Skin epidermis (tissue), 12 donors: ENCODE measurements around the gene PDE8A.

Source experiments
- H3K27ac ChIP-seq, 21 experiments: fragments of 200-600 bp; sonication (generic) in 11 of 21; one replicate each; pipeline ENCODE4 v1.5.0; 2020; ENCODE audit warnings: mild to moderate bottlenecking in 3 of 21, inconsistent platforms in 2 of 21, moderate library complexity in 2 of 21
- H3K4me3 ChIP-seq, 7 experiments: fragments of 200-600 bp; sonication (generic) in 2 of 7; one replicate each; pipeline ENCODE4 v1.5.0; 2020; ENCODE audit warnings: inconsistent platforms in 2 of 7, mild to moderate bottlenecking in 2 of 7, moderate library complexity in 1 of 7

The PDE8A gene

DNA sequence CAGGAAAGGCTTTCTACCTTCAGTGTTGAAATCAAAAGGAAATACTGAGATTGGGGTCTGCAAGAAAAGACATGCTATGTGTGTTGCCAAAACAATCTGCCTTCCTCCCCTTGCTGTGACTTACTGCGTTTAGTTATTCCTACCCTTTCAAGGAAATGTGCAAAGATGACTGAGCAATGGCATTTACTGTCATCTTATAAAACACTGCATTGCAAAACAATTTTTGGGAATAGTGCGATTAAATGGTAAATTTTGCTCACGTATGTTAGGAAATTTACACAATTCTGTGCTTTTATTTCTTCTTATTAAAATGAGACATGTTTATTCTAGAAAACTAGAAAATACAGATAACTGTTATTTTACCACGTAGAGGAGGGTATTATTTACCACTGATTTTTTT lies 45.8 kb downstream of the PDE8A start:
- peak overlapping the region in 2 of 21 experiments; percentile 3 to 72 for H3K27ac ChIP-seq
- H3K4me3 ChIP-seq, result no peak overlapping the region

DNA sequence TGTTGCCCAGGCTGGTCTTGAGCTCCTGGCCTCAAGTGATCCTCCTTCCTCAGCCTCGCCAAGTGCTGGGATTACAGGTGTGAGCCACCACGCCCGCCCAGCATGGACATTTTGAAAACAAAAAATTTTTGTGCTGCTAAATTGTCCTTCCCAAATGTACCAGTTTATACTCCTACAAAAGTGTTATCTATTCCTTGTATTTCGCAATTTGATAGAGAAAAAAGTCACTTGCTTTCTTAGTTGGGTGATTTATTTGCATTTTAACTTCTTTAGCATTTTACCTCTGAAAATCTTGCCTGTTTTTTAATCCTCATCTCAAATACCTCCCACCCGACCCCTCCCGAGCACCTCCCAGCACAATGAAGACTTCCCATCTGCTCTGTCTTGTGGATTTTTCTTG lies 46.8 kb downstream of the PDE8A start:
- Histone ChIP-seq H3K27ac (no peak overlapping the region), H3K4me3 (no peak overlapping the region)

DNA sequence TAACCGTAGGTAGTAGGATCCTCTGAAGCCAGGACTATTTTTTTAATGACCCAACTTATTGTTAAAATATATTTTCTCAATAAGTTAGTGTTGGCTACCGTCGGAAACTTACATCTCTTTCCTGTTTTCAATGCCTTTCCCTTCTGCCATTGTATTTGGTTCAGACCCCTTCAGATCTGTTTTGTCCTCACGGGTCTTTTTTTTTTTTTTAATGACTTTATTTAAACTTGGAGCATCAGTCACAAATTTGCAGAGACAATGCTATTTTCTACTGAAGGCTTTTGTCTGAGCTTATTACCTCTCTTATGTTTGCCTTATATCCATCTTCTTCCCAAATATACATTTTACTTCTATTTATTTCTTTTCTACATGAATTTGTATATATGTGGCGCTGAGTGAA lies 47.6 kb downstream of the PDE8A start:
- Histone ChIP-seq H3K4me3 (no peak overlapping the region), H3K27ac (no peak overlapping the region)

DNA sequence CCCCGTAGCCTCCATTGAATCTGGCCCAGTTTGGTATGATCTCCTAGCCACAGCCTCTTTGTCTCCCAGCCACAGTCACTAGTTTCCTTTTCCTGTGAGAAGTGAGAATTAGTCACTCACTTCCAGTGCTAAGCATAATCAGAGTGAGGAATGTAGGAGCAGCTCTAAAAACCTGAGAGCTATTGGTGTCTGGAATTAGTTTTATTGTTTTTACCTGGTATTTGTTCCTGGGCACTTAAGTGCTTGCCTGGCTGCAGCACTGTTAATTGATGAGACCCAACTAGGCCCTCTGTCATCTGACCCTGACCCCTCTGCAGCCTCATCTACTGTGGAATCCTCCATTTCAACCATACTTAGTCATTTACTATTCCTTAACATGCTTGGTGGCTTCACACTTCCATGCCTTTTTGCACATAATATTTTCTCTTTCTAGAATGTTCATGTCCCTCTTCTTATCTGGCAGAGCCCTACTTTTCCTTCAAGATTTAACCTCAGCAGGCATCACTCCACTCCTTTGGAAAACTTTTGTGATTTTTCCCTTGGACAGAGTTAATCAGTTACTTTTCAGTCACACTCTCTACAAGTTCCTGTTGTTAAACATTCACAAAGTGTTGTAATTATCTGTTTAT lies 48.8 kb downstream of the PDE8A start:
- peak overlapping the region in 5 of 21 experiments; percentile 0 to 75 (median 33) for H3K27ac ChIP-seq
- H3K4me3 ChIP-seq, result no peak overlapping the region

DNA sequence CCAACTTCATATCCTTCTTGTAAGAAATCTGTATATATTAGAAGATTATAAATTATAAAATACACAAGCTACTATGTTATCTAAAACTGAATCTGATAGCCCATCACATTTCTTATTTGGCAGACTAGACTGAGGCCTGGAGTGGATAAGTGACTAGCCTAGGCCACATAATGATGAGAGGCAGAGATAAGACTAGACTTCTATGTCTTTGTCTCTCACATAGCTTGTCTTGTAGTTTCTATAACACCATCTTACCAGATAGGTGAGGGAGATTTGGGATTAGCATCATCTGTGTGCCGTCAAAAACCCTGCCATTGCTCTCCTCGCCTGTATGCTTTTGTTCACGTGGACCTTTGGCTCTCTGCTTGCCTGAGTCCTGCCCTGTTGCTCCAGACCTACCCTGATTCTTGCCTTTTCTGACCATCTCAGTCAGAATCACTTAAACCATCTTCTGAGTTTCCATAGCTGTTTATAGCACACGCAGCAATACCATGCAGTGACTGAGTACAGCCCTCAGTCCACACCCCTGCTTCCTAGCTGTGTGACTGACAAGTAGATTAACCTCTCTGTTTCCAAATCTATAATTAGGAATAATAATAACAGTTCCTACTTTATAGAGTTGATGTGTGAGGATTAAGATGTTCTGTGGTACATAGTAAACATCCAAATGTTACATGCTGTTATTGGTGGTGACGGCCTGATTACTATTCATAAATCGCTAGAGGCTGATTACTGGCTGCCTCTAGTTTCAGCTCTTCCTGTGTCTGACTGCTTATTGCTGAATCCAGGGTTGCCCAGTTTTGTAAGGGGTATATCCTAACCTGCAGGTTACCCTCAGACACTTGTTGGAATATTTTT lies 49.7 kb downstream of the PDE8A start:
- peak overlapping the region in 9 of 21 experiments; percentile 0 to 54 (median 16) for H3K27ac ChIP-seq
- no peak overlapping the region for H3K4me3 ChIP-seq

DNA sequence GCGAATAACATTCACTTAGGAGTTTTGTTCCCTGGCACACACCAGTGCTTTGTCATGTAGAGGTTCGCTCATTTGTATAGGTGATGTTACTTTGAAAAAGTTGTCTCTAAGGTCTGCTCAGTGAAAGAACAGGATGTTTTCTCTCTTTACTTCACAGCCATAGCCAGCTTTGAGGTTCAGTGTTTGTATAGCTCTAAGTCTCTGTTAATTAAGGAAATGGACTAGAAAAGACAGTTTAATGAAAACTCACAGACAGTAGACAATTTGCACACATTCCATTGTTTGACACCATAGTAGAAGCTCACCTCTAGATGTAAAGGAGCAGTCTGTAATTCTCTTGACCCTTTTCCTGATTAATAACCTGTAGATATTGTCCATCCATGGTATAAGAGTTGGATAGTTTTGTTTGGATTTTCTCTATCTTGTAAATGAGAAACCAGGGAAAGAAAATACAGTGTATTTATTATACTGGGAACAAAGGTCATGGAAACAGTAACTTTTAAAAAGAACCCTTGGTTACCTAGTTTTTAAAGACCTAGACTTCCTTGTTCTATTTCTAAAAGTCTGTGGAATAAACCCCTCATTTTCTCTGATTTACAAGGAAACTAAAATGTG lies 50.4 kb downstream of the PDE8A start:
- Histone ChIP-seq H3K27ac (peak overlapping the region in 6 of 21 experiments; percentile 0 to 54 (median 30)), H3K4me3 (no peak overlapping the region)

DNA sequence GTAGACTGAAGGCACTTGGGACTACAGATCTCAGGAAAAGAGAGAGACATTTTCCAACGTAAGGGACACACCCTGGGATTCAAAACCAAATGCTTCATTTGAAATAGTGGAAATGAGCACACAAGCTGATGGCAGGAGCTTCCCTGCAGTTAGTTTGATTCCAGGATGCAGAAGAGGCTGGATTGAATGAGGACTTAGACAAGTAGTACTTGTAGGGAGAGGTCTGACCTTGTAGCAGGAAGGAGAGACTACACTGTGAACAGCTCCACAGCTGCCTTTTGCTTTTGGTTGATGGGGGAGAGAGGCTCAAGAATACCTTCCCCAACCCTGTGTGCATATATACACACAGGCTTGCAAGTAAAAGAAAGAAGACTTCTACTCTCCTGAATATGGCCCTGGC lies 51.5 kb downstream of the PDE8A start:
- Histone ChIP-seq H3K27ac (peak overlapping the region in 2 of 21 experiments; percentile 28 to 43), H3K4me3 (no peak overlapping the region)

DNA sequence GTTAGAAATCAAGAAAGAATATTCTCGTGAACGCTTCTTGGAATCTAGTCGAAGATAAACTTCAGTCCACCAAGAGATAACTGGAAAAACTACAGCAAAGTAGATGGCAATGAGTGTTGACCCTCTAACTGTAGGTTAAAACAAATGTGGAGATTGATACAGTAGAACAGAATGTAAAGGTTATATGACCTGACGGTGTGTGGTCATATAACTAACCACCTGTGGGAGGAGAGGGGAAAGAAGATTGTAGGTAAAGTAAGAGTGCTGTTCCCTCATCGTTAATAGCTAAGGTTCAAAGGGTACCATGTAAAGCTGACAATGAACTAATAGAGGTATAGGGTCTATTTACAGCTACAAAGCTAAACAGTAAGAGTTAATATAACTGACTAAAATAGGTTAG lies 52.6 kb downstream of the PDE8A start:
- Histone ChIP-seq H3K27ac (no peak overlapping the region), H3K4me3 (no peak overlapping the region)

DNA sequence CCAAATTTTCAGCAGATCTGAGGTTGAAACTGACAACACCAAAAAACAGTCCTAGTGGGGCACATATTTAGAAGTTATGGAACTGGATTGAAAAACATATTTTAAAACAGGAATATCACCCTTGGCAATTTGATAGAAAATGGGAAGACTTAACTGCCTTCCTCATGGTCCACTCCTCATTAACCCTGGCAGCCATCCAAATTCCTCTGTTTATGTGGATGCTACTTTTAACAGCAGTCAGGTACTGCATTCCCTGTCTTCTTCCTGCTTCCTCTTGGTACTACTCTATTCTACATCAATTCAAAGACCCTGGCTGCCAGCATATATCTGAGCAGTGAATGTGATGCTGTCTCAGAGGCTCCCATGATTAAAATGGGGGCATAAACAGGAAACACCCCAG lies 54.3 kb downstream of the PDE8A start:
- no peak overlapping the region for H3K27ac ChIP-seq
- no peak overlapping the region for H3K4me3 ChIP-seq

DNA sequence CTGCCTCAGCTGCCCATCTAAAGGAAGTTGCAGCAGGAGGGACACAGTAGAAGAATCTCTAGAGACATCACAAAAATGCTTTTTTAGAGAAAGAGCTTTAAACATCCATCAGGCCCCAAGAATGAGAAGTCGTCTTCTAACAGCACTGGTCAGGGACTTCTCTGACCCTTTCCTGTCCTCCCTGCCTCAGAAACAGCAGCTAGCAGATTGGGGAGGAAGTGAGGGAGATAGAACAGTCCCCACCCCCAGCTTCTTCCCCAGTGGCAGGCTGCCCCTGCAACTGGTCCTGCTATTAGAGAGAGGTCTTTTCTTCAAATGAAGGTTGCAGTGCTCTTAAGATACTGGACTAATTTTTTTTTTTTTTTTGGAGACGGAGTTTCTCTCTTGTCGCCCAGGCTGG lies 55.1 kb downstream of the PDE8A start:
- no peak overlapping the region for H3K4me3 ChIP-seq
- H3K27ac ChIP-seq, result no peak overlapping the region

DNA sequence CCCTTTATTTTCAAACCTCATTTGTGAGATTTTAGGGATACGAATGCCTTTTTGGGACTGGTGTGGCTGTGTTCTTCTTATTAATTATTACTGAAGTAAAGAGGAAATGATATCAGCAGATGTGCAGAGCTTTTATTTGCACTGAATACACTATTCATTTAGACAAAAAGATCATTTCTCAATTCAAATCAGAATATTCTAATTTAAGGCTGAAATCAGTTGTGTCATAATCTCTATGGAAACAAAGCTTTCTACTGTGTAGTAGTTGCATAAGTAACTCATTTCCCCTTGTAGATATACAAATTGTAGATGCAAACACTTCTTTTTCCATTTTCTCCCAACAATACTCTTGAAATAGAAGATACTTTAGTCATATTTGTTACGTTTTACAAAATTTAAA lies 56.0 kb downstream of the PDE8A start:
- no peak overlapping the region for H3K27ac ChIP-seq
- no peak overlapping the region for H3K4me3 ChIP-seq

DNA sequence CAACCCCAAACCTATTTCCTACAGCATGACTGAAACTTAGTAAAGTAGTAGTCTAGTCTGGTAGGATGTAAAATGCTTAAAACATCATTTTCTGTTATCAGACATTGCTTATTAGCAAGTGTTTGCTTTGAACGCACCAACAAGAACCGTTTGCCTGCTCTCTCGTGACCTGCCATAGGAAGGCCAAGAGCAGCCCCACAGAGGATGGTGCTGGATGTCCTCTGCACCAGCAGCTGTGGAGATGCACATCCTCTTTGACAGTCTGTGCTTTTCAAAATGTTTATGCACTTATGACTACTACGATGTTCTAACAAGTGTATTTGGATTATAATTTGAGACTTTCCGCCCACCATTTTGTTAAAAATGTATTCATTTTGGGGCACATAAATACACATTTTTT lies 59.6 kb downstream of the PDE8A start:
- H3K4me3 ChIP-seq, result no peak overlapping the region
- H3K27ac ChIP-seq, result no peak overlapping the region

DNA sequence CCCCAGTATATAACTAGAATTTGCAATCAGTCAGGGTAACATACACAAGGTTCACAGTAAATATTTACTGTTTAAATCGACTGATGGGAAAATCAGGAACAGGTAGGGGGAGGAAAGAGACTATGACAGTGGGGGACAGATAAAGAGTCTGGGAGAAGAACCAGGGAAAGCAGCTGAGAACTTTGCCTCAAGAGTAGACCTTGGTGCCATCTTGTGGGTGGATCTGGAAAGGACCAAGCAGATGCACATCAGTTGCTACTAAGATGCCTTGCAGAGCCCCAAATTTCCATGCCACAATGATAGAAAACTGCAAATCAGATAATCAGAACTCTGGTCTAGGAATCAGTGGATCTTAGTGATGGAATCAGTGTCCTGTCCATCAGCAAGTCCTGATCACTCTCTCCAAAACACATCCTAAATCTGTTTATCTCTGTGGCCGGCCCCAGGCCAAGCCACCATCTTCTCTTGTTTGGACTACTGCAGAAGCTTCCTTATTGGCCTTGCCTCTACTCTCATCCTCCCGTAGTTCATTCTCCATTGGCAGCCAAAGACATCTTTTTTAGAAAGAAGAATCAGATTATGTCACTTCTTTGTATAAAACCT lies 62.7 kb downstream of the PDE8A start:
- Histone ChIP-seq H3K27ac (no peak overlapping the region), H3K4me3 (no peak overlapping the region)

DNA sequence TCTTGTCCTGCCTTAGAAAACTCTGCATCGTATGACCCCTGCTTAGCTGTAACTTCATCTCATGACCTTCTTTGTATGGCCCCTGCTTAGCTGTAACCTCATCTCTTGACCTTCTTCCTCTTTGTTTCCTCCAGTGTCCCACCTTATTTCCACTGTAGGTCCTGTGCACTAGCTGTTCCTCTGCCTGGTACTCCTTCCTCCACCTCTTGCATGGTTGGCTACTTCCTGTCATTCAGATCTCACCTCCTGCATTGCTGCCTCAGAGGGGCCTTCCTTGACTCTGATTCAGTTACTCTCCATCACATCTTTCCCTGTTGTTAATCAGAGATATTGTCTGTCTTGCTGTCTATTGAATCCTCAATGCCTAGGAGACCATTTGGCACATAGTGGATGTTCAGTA lies 63.2 kb downstream of the PDE8A start:
- no peak overlapping the region for H3K27ac ChIP-seq
- H3K4me3 ChIP-seq, result no peak overlapping the region

DNA sequence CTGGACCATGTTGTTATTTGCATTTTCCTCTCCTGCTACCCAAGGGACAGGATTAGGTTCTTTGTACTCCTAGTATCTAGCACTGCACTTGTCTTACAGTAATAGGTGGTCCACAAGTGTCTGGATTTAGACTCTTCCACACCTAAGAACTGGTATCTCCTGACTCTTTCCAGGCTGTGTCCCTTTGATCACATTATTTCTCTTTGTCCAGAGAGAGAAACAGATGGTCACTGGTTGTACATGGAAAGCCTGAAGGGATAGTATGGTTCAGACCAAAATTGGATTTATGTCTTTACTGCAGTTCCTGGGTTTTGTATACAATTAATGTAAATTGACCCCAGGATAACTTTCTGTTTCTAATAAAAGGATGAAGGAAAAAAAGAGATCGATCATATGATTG lies 64.0 kb downstream of the PDE8A start:
- Histone ChIP-seq H3K4me3 (no peak overlapping the region), H3K27ac (peak overlapping the region in 1 of 21 experiments; percentile 29)

DNA sequence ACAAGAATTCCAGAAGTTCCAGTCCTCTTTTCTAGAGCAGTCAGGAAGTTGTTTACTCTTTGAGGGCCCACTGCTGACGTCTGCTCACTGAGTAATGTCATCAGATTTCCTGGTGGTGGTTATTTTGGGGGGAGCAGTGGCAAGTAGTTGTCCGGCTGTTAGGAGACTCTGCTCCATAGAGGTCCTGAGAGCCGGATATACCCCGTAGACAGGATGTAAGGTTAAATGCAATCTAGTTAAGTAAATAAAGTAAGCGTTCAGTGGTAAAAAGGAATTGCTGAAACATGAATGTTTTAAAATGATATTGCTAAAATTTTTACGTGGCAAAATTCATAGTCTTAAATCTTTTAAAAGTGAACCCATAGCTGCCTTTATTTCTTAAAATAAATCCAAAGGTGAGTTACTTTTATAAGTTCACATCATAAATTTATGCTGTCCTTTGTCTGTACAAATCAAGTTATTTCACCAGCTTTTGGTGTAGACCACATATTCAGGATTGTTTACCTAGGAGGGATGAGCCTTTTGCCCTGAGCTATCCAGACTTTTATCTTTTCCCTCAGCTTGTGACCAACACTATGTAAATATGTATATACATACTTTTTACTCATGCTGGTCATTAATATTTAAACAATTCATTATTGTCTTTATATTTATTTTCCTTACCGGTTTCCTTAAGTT lies 65.8 kb downstream of the PDE8A start:
- H3K4me3 ChIP-seq, result no peak overlapping the region

DNA sequence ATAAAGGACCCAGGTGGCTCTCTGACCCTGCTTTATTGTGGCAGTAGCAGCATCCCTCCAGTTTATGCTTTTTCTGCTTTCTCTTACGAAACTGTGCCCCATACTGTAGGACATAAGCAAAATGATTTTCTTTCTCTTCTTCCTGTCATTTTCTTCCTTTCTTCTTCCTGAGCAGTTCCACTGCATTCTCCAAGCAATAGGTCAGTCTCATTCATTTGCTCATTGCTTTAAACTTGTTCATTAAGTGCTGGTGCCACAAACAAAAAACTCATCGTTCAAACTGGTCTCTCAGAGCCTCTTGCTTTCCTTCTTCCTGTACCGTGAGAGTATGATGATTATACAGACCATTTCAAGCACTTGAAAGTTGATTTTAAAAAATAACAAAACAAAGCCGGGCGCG lies 66.8 kb downstream of the PDE8A start:
- H3K4me3 ChIP-seq, result no peak overlapping the region
- peak overlapping the region in 2 of 21 experiments; percentile 15 to 56 for H3K27ac ChIP-seq

More for the DNA sequence above, 65.8 kb downstream of the PDE8A start:
- H3K27ac ChIP-seq, result peak overlapping the region in 5 of 21 experiments; percentile 15 to 62 (median 39)

DNA sequence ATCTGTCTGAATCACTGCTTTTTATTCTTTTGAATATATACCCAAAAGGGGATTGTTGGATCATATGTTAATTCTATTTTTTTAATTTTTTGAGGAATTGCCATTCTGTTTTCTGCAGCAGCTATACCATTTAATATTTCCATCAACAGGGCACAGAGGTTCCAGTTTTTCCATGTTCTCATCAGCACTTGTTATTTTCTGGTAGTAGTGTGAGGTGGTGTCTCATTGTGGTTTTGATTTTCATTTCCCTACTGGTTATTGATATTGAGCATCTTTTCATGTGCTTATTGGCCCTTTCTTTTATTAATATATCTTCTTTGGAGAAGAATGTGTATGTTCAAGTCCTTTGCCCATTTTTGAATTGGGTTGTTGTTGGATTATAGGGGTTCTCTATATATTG lies 68.1 kb downstream of the PDE8A start:
- no peak overlapping the region for H3K27ac ChIP-seq
- no peak overlapping the region for H3K4me3 ChIP-seq

DNA sequence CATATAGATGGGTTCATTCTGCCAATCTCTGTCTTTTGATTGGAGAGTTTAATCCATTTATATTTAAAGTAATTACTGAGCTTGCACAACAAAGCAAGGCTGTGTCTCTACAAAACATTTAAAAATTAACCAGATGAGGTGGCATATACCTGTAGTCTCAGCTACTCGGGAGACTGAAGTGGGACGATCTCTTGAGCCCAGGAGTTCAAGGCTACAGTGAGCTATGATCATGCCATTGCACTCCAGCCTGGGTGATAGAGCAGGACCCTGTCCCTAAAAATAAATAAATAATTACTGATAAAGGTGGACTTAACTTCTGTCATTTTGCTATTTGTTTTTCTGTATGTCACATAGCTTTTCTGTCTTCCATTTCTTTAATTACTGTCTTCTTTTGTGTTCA lies 78.1 kb downstream of the PDE8A start:
- Histone ChIP-seq H3K27ac (no peak overlapping the region), H3K4me3 (no peak overlapping the region)

DNA sequence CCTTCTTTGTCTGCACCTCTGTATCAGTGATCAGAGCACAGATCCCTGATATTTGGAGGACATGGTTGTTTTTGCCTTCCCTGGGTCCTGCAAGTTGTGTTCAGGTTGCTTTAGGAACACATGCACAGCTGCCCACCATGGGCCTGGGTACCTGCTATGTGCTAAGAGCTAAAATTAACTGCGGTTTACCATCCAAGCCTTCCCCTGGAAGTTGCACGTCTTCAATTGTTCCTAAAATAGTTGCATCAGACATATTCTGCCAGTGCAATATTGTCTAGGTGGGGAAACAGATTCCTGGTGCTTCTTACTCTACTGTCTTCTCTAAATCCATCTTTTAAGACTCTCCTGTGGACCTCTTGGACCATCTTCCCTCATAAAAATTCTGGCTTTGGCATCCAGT lies 80.9 kb downstream of the PDE8A start:
- Histone ChIP-seq H3K4me3 (no peak overlapping the region), H3K27ac (no peak overlapping the region)
